Sigmoid colon (tissue), 4 donors: ENCODE data around the gene RPAP3.

Source experiments
- CTCF ChIP-seq, 4 experiments: fragments of 450-650 bp in 3 of 4; fragments of 200-600 bp in 1 of 4; IDR thresholded peaks; one replicate each; pipeline ENCODE4 v1.5.1; 2016 to 2019; ENCODE audit warnings: antibody characterized with exemption in 4 of 4, mild to moderate bottlenecking in 3 of 4, moderate library complexity in 2 of 4
- POLR2A ChIP-seq, 2 donors: fragments of 450-650 bp; IDR thresholded peaks; one replicate each; pipeline ENCODE4 v1.6.1; 2016; ENCODE audit warnings: antibody characterized with exemption in 2 of 2, mild to moderate bottlenecking in 2 of 2, moderate library complexity in 2 of 2
- POLR2AphosphoS5 ChIP-seq, 4 donors: sonication (generic); formaldehyde crosslinking; IDR thresholded peaks; one replicate each; pipeline ENCODE4 v1.6.1; 2017; ENCODE audit warnings: antibody characterized with exemption in 4 of 4

- no peak for TF ChIP-seq CTCF (IDR thresholded peaks at IDR 0.05)
- no peak for TF ChIP-seq POLR2AphosphoS5 (IDR thresholded peaks at IDR 0.05)
- no peak for TF ChIP-seq POLR2A (IDR thresholded peaks at IDR 0.05)
Observed at GRCh38 chr12:47715877-47716548, 10.2 kb upstream of the RPAP3 start.
